ENCODE measurements around the gene SMYD5.
"Not testable (repeated sequence)": the region's sequence is repeated elsewhere in the genome, so short reads cannot be mapped to it uniquely, and the experiment has no call there.

Gene SMYD5

GRCh38 chr2:73262108-73262651 lies 48.1 kb downstream of the SMYD5 start:
- DNase-seq: no peak

GRCh38 chr2:73262691-73263429 lies 48.8 kb downstream of the SMYD5 start:
- DNase-seq: not testable (repeated sequence)

GRCh38 chr2:73263540-73264331 lies 49.7 kb downstream of the SMYD5 start:
- DNase-seq: no peak

GRCh38 chr2:73264332-73264606 lies 50.2 kb downstream of the SMYD5 start:
- no peak for DNase-seq

GRCh38 chr2:73264783-73265182 lies 50.7 kb downstream of the SMYD5 start:
- DNase-seq: no peak

- no peak for DNase-seq
Measured at GRCh38 chr2:73265298-73266060, 51.4 kb downstream of the SMYD5 start.

GRCh38 chr2:73266061-73266901 lies 52.2 kb downstream of the SMYD5 start:
- no peak for DNase-seq

- DNase-seq: no peak
Measured at GRCh38 chr2:73267008-73267407, 53.0 kb downstream of the SMYD5 start.

GRCh38 chr2:73268366-73268829 lies 54.4 kb downstream of the SMYD5 start:
- no peak for DNase-seq

- peak; percentile 65 for DNase-seq
Measured at GRCh38 chr2:73268830-73269685, 55.0 kb downstream of the SMYD5 start.

GRCh38 chr2:73269686-73270465 lies 55.8 kb downstream of the SMYD5 start:
- DNase-seq: no peak

GRCh38 chr2:73272270-73272669 lies 58.2 kb downstream of the SMYD5 start:
- DNase-seq: no peak
